GM12865 (cell line): ENCODE data around the gene NACC2.

Source experiments
- DNase-seq: peaks from one replicate; pipeline ENCODE4 v3.0.0; 2010; ENCODE audit warnings: low read depth
- H3K4me3 ChIP-seq: 2 replicates; pipeline ENCODE4 v1.5.1; 2011; ENCODE audit warnings: mild to moderate bottlenecking, low read depth, low read length, control low read depth
- CTCF ChIP-seq: IDR thresholded peaks from 2 replicates; pipeline ENCODE4 v1.5.1; 2011; ENCODE audit warnings: low read length, control low read depth, low read depth, inconsistent platforms; ENCODE audit not compliant: insufficient read depth; ENCODE audit errors: missing control alignments

Gene NACC2

GRCh38 chr9:136018257-136019031 lies 76.6 kb downstream of the NACC2 start:
- no peak for TF ChIP-seq CTCF
- no peak overlapping the region for H3K4me3 ChIP-seq
- DNase-seq: no peak

DNA sequence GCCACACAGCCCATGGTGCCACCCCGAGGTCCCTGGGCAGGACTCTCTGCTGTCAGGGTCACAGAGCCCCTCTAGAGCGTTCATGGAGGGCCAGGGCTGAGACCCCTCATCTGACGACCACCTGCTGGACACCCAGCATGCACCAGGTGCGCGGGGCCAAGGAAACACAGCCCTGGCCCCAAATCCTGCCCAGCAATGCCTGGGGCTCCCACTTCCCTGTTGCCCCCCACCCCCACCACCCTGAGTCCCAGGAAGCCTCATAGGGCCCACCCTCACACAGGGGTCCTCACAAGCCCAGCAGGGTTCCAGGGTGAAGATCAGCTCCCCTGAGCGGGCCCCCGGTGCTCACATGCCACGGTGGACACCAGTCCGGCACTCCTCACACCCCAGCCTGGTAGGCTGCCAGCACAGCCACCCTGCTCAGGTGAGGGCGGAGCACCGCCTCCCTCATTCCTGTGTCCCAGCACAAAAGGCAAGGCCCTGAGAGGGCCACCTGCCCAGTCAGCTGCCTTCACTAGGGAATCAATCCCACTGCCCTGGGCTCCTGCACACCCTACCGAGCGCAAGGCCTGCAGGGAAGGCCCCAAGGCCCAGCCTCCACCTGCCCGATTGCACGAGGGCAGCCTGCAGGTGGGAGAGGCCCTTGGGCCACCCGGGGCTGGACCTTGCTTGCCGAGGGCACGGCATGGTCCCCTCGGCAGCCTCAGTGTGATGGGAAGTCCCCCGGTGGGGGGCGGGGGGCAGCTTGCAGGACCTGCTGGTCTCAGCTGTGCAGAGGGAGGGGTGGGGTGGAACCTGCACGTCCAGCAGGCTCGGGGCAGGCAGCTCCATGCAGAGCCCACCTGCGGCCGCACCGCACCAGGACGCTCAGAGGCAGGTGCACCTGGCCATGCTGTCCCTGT lies 77.5 kb downstream of the NACC2 start:
- DNase-seq: no peak
- no peak overlapping the region for H3K4me3 ChIP-seq

DNA sequence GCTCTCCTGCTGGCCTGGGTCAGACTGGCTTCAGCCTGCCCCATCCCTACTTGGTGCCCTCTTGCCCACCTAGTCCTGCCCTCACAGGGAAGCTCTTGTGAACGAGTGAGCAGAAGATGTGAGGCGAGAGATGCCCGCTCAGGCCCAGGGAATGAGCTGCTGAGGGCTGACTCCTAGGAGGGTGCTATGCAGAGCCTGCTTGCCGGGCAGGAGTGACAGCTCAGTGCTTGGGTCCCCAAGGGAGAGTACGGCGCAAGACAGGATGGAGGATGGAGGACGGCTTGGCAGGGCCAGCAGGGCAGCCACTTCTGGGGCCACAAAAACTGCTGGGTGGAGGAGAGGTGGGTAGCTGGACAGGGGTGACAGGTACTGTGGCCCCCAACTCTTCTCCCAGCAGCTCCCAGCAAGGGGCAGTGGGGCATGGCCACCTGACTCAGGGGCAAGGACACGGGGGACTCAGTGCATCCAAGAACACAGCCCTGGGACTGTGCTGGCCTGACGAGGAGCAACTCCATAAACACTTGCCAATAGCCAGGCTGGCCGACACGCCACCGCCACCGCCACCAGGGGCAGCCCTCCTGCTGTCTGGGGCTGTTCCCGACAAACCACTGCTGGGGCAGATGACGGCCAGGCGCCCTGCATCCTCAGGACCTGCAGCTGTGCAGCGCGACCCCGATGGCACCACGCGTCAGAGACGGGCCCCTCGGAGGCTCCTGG lies 78.4 kb downstream of the NACC2 start:
- no peak for DNase-seq
- no peak overlapping the region for H3K4me3 ChIP-seq
- TF ChIP-seq CTCF: no peak

More for the DNA sequence above, 77.5 kb downstream of the NACC2 start:
- no peak for TF ChIP-seq CTCF

- no peak for TF ChIP-seq CTCF
- DNase-seq: no peak
- no peak overlapping the region for H3K4me3 ChIP-seq
Observed at GRCh38 chr9:136015656-136016571, 79.2 kb downstream of the NACC2 start.

GRCh38 chr9:136014924-136015633 lies 80.0 kb downstream of the NACC2 start:
- H3K4me3 ChIP-seq: no peak overlapping the region

More at GRCh38 chr9:136014924-136015633, 80.0 kb downstream of the NACC2 start:
- TF ChIP-seq CTCF: no peak
- DNase-seq: no peak
